ENCODE data around the gene IQSEC3. TPM values are rescaled to one million over a fixed set of nuclear protein-coding genes. Genes with fewer than 3 reads are reported as not detected.

IQSEC3 gene
- total RNA-seq, 1 donor: 0.36 TPM

- Histone ChIP-seq H2AFZ (ENCODE audit: low read length) (no peak overlapping the region), H3K36me3 (ENCODE audit: insufficient read depth, low read length) (no peaks in the 10 kb centered on the region), H3K79me2 (ENCODE audit: insufficient read depth, low read length) (no peaks in the 10 kb centered on the region), H3K27ac (ENCODE audit: low read depth, low read length) (no peak overlapping the region), H3K4me3 (ENCODE audit: insufficient read depth, low read length) (no peak overlapping the region), H3K27me3 (ENCODE audit: insufficient read depth, low read length) (peaks cover 13% of the 10 kb centered on the region), H3K4me2 (ENCODE audit: insufficient read depth, low read length) (no peak overlapping the region), H4K20me1 (ENCODE audit: insufficient read depth, low read length) (no peaks in the 10 kb centered on the region), H3K4me1 (ENCODE audit: insufficient read depth, low read length) (peaks cover 10% of the 10 kb centered on the region), H3K9me3 (ENCODE audit: low read depth, low read length) (no peaks in the 10 kb centered on the region)
- no peak for DNase-seq (ENCODE audit: insufficient read length, low spot score, missing footprints)
- TF ChIP-seq CTCF (IDR thresholded peaks at IDR 0.05; ENCODE audit: extremely low read depth, low read depth, low read length): no peak
These were observed 108.7 kb downstream of the IQSEC3 start for GRCh38 chr12:175250-175649.

GRCh38 chr12:175759-176158, 109.2 kb downstream of the IQSEC3 start:
- Histone ChIP-seq H3K27ac (ENCODE audit: low read depth, low read length) (no peak overlapping the region), H4K20me1 (ENCODE audit: insufficient read depth, low read length) (no peaks in the 10 kb centered on the region), H2AFZ (ENCODE audit: low read length) (no peak overlapping the region), H3K4me1 (ENCODE audit: insufficient read depth, low read length) (peaks cover 10% of the 10 kb centered on the region), H3K79me2 (ENCODE audit: insufficient read depth, low read length) (no peaks in the 10 kb centered on the region), H3K36me3 (ENCODE audit: insufficient read depth, low read length) (no peaks in the 10 kb centered on the region), H3K4me3 (ENCODE audit: insufficient read depth, low read length) (no peak overlapping the region), H3K4me2 (ENCODE audit: insufficient read depth, low read length) (no peak overlapping the region), H3K27me3 (ENCODE audit: insufficient read depth, low read length) (peaks cover 13% of the 10 kb centered on the region), H3K9me3 (ENCODE audit: low read depth, low read length) (no peaks in the 10 kb centered on the region)
- TF ChIP-seq CTCF (IDR thresholded peaks at IDR 0.05; ENCODE audit: extremely low read depth, low read depth, low read length): no peak
- no peak for DNase-seq (ENCODE audit: insufficient read length, low spot score, missing footprints)

- Histone ChIP-seq H3K79me2 (ENCODE audit: insufficient read depth, low read length) (no peaks in the 10 kb centered on the region), H2AFZ (ENCODE audit: low read length) (peak overlapping the region; percentile 65), H4K20me1 (ENCODE audit: insufficient read depth, low read length) (no peaks in the 10 kb centered on the region), H3K4me2 (ENCODE audit: insufficient read depth, low read length) (peak overlapping the region; percentile 51), H3K4me1 (ENCODE audit: insufficient read depth, low read length) (peaks cover 10% of the 10 kb centered on the region), H3K4me3 (ENCODE audit: insufficient read depth, low read length) (no peak overlapping the region), H3K27ac (ENCODE audit: low read depth, low read length) (no peak overlapping the region), H3K36me3 (ENCODE audit: insufficient read depth, low read length) (no peaks in the 10 kb centered on the region), H3K27me3 (ENCODE audit: insufficient read depth, low read length) (peaks cover 13% of the 10 kb centered on the region), H3K9me3 (ENCODE audit: low read depth, low read length) (no peaks in the 10 kb centered on the region)
- peak; percentile 98 for DNase-seq (ENCODE audit: insufficient read length, low spot score, missing footprints)
- no peak for TF ChIP-seq CTCF (IDR thresholded peaks at IDR 0.05; ENCODE audit: extremely low read depth, low read depth, low read length)
These were observed 110.0 kb downstream of the IQSEC3 start for GRCh38 chr12:176321-177181.

- Histone ChIP-seq H3K4me2 (ENCODE audit: insufficient read depth, low read length) (no peak overlapping the region), H3K36me3 (ENCODE audit: insufficient read depth, low read length) (no peaks in the 10 kb centered on the region), H2AFZ (ENCODE audit: low read length) (no peak overlapping the region), H3K27ac (ENCODE audit: low read depth, low read length) (no peak overlapping the region), H3K79me2 (ENCODE audit: insufficient read depth, low read length) (no peaks in the 10 kb centered on the region), H3K9me3 (ENCODE audit: low read depth, low read length) (no peaks in the 10 kb centered on the region), H3K27me3 (ENCODE audit: insufficient read depth, low read length) (peaks cover 13% of the 10 kb centered on the region), H3K4me3 (ENCODE audit: insufficient read depth, low read length) (no peak overlapping the region), H4K20me1 (ENCODE audit: insufficient read depth, low read length) (no peaks in the 10 kb centered on the region), H3K4me1 (ENCODE audit: insufficient read depth, low read length) (peaks cover 16% of the 10 kb centered on the region)
- no peak for TF ChIP-seq CTCF (IDR thresholded peaks at IDR 0.05; ENCODE audit: extremely low read depth, low read depth, low read length)
- no peak for DNase-seq (ENCODE audit: insufficient read length, low spot score, missing footprints)
These were observed 110.9 kb downstream of the IQSEC3 start for GRCh38 chr12:177336-177979.

All from osteoblast (primary cell).